Prostate gland (tissue), 2 donors: ENCODE results near the gene RALY. TPM values are rescaled to one million over a fixed set of nuclear protein-coding genes. Genes with fewer than 3 reads are reported as not detected.

Experiments used
- DNase-seq: peaks from one replicate; pipeline ENCODE4 v3.0.0-alpha.2; 2019; ENCODE audit warnings: low spot score
- H3K27ac ChIP-seq, 2 donors: fragments of 200-600 bp; sonication (generic); 2 replicates each; pipeline ENCODE4 v1.5.1; 2017 to 2019
- H3K27me3 ChIP-seq: fragments of 200-600 bp; sonication (generic); replicated peaks from 2 replicates; pipeline ENCODE4 v1.5.1; 2019; ENCODE audit not compliant: insufficient read depth
- H3K36me3 ChIP-seq, 2 donors: fragments of 200-600 bp; sonication (generic); 1 replicate in 1 of 2; 2 replicates in 1 of 2; pipeline versions ENCODE4 v1.5.1 to v1.8.1; 2017 to 2019
- H3K4me1 ChIP-seq: fragments of 200-600 bp; sonication (generic); replicated peaks from 2 replicates; pipeline ENCODE4 v1.5.1; 2019
- H3K4me3 ChIP-seq, 2 donors: fragments of 200-600 bp; sonication (generic); 2 replicates each; pipeline ENCODE4 v1.5.1; 2017 to 2019
- H3K9me3 ChIP-seq: fragments of 200-600 bp; sonication (generic); 2 replicates; pipeline ENCODE4 v1.5.1; 2017
- CTCF ChIP-seq, 4 experiments: fragments of 200-600 bp in 2 of 4; fragments of 450-650 bp in 2 of 4; sonication (generic) in 2 of 4; IDR thresholded peaks; 1 replicate in 3 of 4; 2 replicates in 1 of 4; pipeline ENCODE4 v1.5.1; 2016 to 2019; ENCODE audit warnings: antibody characterized with exemption in 4 of 4, mild to moderate bottlenecking in 2 of 4, moderate library complexity in 2 of 4
- POLR2A ChIP-seq: fragments of 450-650 bp; IDR thresholded peaks from one replicate; pipeline ENCODE4 v1.6.1; 2016; ENCODE audit warnings: antibody characterized with exemption, mild to moderate bottlenecking
- POLR2AphosphoS5 ChIP-seq: sonication (generic); formaldehyde crosslinking; IDR thresholded peaks from one replicate; pipeline ENCODE4 v1.6.1; 2017; ENCODE audit warnings: antibody characterized with exemption
- WGBS: methylation state at CpG from one replicate; pipeline ENCODE4 v1.1.5; 2018; 5-methylcytosine and 5-hydroxymethylcytosine counted together
- intact Hi-C: fragments of 100-400 bp; cut with DNase I; formaldehyde crosslinking; loops from one replicate; pipeline ENCODE4 v1.14.2; 2022
- total RNA-seq, 2 donors: library from RNA; depleted of rRNA; stranded (reverse); fragments of >200 nt; gene quantifications; one replicate each; pipeline ENCODE4 v1.1.0, GENCODE V29; 2016

Gene RALY
- total RNA-seq, 2 donors from 2014 or later: 120 to 187 TPM

GRCh38 chr20:33991502-33991901 is 2.2 kb upstream of the RALY start:
- Histone ChIP-seq H3K9me3 (no peaks in the 10 kb centered on the region), H3K27me3 (no peaks in the 10 kb centered on the region), H3K4me3 (no peak overlapping the region), H3K36me3 (no peaks in the 10 kb centered on the region), H3K27ac (no peak overlapping the region), H3K4me1 (peaks cover 15% of the 10 kb centered on the region)
- no peak for TF ChIP-seq CTCF (IDR thresholded peaks at IDR 0.05)
- no peak for TF ChIP-seq POLR2A
- no peak for TF ChIP-seq POLR2AphosphoS5
- intact Hi-C loops: no loop called here
- WGBS: 92% methylated on average over 6 of the region's 6 CpGs
- no peak for DNase-seq

- WGBS: 38% methylated on average over 20 of the region's 20 CpGs
- intact Hi-C loops: no loop called here
- TF ChIP-seq CTCF (IDR thresholded peaks at IDR 0.05): no peak
- TF ChIP-seq POLR2AphosphoS5: no peak
- no peak for TF ChIP-seq POLR2A
- H3K4me1 ChIP-seq: peaks cover 15% of the 10 kb centered on the region
- H3K4me3 ChIP-seq: peak overlapping the region; percentile 89 to 94
- peak overlapping the region; percentile 82 to 94 for H3K27ac ChIP-seq
- H3K27me3 ChIP-seq: no peaks in the 10 kb centered on the region
- no peak for DNase-seq
- no peaks in the 10 kb centered on the region for H3K9me3 ChIP-seq
- no peaks in the 10 kb centered on the region for H3K36me3 ChIP-seq
These were observed 1.4 kb upstream of the RALY start for GRCh38 chr20:33992145-33992922.

- intact Hi-C loops: no loop called here
- WGBS: under 1% methylated on average over 35 of the region's 35 CpGs
- Histone ChIP-seq H3K36me3 (no peaks in the 10 kb centered on the region), H3K4me3 (peak overlapping the region; percentile 89 to 94), H3K4me1 (peaks cover 15% of the 10 kb centered on the region), H3K27ac (peak overlapping the region; percentile 94 to 97), H3K9me3 (no peaks in the 10 kb centered on the region), H3K27me3 (no peaks in the 10 kb centered on the region)
- peak; percentile 99 for DNase-seq
- TF ChIP-seq CTCF (IDR thresholded peaks at IDR 0.05) (no peak), POLR2AphosphoS5 (peak; percentile 96), POLR2A (peak; percentile 82)
These were observed 662 bp upstream of the RALY start for GRCh38 chr20:33992923-33993575.

- H3K27ac ChIP-seq: peak overlapping the region; percentile 94 to 97
- peak; percentile 80 for DNase-seq
- intact Hi-C loops: loop anchor here (2.0 kb wide), 1 partner anchor 184 kb away; the partner anchor contains the start of gene CHMP4B
- TF ChIP-seq POLR2A (peak; percentile 31), CTCF (IDR thresholded peaks at IDR 0.05) (no peak), POLR2AphosphoS5 (peak; percentile 65)
- no peaks in the 10 kb centered on the region for H3K36me3 ChIP-seq
- no peaks in the 10 kb centered on the region for H3K9me3 ChIP-seq
- no peaks in the 10 kb centered on the region for H3K27me3 ChIP-seq
- H3K4me1 ChIP-seq: peaks cover 15% of the 10 kb centered on the region
- peak overlapping the region; percentile 89 to 94 for H3K4me3 ChIP-seq
- under 1% methylated on average over 57 of the region's 57 CpGs for WGBS
These were observed 657 bp downstream of the RALY start for GRCh38 chr20:33994222-33994913.
